ENCODE data around the gene CPEB4.
A peak's percentile ranks its signal among the peaks of the same experiment; 100 is the strongest.

The CPEB4 gene

DNA sequence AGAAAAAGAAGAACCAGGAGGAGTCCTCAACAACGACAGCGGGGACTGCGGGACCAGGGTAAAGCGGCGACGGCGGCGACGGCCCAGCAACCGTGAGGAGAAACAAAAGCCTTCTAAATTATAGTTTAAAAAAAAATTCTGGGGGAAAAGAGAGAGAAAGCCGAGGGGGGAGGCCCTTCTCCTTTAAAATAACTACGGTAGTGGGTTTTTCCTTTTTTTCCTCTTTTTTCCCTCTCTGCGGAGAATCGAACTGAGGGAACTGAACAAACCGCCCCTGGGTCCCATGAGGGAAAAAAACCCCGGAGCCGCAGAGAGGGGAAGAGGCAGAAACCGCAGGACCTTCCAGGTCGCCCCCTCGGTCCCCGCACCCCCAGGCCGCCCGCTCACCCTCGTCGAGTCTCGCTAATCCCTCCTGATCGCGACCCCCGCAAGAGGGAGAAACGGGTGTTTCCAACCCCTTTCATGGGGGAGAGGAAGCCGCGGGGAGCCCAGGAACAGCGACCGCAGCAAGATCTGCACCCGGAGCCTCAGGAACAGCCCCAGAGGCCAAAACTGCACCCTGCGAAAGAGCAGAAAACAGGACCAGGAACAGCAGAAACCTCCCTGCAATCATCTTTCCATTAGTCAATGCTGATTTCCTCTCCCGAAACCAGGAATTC, 453 bp downstream of the CPEB4 start:
- peak overlapping the region; percentile 63 for H3K27ac ChIP-seq
- TF ChIP-seq, protein P1, sequence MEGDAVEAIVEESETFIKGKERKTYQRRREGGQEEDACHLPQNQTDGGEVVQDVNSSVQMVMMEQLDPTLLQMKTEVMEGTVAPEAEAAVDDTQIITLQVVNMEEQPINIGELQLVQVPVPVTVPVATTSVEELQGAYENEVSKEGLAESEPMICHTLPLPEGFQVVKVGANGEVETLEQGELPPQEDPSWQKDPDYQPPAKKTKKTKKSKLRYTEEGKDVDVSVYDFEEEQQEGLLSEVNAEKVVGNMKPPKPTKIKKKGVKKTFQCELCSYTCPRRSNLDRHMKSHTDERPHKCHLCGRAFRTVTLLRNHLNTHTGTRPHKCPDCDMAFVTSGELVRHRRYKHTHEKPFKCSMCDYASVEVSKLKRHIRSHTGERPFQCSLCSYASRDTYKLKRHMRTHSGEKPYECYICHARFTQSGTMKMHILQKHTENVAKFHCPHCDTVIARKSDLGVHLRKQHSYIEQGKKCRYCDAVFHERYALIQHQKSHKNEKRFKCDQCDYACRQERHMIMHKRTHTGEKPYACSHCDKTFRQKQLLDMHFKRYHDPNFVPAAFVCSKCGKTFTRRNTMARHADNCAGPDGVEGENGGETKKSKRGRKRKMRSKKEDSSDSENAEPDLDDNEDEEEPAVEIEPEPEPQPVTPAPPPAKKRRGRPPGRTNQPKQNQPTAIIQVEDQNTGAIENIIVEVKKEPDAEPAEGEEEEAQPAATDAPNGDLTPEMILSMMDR (IDR thresholded peaks at IDR 0.05): no peak
- TF ChIP-seq ZFX (IDR thresholded peaks at IDR 0.05; ENCODE audit: borderline replicate concordance): no peak

DNA sequence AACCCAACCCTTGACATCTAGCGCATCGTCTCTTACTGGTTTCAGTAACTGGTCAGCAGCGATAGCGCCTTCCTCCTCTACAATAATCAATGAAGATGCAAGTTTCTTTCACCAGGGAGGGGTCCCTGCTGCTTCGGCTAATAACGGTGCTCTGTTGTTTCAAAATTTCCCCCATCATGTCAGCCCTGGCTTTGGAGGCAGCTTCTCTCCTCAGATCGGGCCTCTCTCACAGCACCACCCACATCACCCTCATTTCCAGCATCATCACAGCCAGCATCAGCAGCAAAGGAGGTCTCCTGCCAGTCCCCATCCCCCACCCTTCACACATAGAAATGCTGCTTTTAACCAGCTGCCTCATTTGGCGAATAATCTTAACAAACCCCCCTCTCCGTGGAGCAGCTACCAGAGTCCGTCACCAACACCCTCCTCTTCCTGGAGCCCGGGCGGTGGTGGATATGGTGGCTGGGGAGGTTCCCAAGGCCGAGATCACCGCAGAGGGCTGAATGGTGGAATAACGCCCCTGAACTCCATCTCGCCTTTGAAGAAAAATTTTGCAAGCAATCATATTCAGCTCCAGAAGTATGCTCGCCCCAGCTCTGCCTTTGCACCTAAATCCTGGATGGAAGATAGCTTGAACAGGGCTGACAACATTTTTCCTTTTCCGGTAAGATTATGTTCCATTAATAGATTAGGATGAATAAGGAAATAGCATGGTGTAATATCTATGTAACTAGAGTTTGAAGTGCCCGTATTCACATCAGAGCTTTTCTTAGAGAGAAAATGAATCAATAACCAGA, 2.2 kb downstream of the CPEB4 start:
- TF ChIP-seq, protein P1 (IDR thresholded peaks at IDR 0.05): no peak
- no peak for TF ChIP-seq ZFX (IDR thresholded peaks at IDR 0.05; ENCODE audit: borderline replicate concordance)
- H3K27ac ChIP-seq: peak overlapping the region; percentile 49

DNA sequence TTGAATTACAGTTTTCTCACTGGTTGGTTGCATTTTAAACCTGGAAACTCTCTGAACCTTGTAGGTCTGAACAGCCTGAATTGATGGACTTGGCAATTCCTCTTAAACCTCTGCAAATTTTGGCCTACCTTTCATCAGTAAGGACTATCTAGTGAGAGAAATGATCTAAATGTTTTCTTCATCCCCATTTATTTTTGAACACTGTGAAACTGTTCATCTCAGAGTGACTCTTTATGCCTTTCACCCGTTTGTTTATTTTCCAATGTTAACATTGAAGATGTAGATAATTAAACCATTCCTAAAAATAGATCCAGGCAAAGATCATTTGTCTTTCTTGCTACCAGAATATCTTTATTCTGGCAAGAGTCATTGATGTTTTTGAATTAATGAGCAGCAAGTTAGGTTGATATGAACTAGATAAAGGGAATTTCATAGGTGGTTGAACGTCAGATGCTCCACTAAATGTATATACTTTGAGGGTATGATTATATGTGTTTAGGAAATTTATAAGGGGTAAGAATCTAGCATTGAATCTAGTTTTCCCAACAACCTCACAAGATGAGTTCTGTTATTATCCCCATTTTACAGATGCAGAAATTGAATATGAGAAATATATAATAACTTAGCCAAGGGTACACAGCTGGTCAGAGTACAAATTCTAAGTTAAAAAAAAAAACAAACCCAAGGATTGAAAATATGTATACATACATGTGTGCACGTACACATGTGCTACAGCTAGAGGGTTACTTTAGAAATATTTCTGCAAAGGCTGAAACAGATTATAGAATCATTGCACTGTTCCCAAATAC, 3.4 kb downstream of the CPEB4 start:
- H3K27ac ChIP-seq: peak overlapping the region; percentile 49
- TF ChIP-seq, protein P1 (IDR thresholded peaks at IDR 0.05): no peak
- no peak for TF ChIP-seq ZFX (IDR thresholded peaks at IDR 0.05; ENCODE audit: borderline replicate concordance)

DNA sequence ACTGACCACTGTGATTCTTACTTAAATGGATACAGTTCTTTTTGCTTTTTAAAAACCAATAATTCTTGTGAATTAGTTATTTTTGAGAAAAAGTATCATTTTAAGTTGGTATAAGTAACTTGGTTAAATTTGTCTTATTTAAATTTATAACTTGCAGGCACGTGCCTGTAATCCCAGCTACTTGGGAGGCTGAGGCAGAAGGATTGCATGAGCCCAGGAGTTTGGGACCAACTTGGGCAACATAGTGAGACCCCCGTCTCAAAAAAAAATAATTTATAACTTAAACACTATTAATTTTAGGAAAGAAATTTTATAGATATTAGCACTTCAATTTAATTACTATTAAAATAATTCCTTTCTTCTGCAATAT, 5.0 kb downstream of the CPEB4 start:
- no peak overlapping the region for H3K27ac ChIP-seq
- no peak for TF ChIP-seq ZFX (IDR thresholded peaks at IDR 0.05; ENCODE audit: borderline replicate concordance)
- TF ChIP-seq, protein P1 (IDR thresholded peaks at IDR 0.05): no peak

DNA sequence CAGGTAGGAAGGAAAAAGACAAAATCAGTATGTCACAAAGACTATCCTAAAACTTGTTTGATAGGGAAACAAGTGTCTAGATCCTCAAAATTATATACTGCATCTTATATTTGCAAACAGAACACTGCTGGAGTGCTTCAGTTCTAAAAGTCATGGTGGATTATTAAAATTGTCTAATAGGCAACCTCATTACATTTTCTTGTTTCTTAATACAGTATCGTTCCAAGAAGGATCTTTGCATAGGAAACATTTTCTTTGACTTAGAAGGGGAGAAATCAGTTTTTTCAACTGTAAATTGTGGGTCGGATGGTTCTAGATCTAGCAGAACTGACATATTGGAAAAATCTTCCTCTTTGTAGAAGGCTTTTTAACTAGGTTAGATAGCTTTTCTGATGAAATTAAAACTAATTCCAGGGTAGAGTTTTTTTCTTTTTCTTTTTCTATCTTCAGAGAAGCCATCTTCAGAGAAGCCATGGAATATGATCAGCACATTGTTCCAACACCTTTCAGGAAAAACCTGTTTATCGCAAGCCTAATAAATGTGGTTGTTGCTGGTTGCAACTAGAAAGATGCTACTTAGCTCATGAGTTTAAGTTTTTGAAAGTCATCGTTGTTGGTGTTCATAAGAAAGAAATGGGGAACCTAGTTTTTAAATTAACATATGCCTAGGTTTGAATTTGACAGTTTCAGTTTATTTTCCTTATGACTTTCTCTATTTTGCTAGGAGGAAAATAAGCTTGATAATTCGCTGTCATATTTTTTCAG, 7.4 kb downstream of the CPEB4 start:
- H3K27ac ChIP-seq: no peak overlapping the region
- no peak for TF ChIP-seq ZFX (IDR thresholded peaks at IDR 0.05; ENCODE audit: borderline replicate concordance)
- TF ChIP-seq, protein P1 (IDR thresholded peaks at IDR 0.05): no peak

DNA sequence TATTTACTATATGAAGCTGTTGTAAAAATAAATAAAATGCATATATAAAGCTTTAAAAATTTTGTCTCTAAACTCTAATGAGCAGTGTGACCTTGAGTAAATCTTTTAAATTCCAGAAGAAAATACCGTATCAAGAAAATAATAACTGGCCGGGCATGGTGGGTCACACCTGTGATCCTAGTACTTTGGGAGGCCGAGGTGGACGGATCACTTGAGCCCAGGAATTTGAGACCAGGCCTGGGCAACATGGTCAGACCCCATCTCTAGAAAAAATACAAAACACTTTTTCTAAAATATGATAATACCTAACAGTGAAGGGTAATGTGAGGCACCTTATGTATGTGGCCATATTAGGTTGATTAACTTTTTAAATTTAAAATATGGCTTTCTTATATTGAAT, 8.5 kb downstream of the CPEB4 start:
- H3K27ac ChIP-seq: no peak overlapping the region
- TF ChIP-seq, protein P1 (IDR thresholded peaks at IDR 0.05): no peak
- TF ChIP-seq ZFX (IDR thresholded peaks at IDR 0.05; ENCODE audit: borderline replicate concordance): no peak
